ENCODE measurements around the gene TSPEAR.

Gene TSPEAR

DNA sequence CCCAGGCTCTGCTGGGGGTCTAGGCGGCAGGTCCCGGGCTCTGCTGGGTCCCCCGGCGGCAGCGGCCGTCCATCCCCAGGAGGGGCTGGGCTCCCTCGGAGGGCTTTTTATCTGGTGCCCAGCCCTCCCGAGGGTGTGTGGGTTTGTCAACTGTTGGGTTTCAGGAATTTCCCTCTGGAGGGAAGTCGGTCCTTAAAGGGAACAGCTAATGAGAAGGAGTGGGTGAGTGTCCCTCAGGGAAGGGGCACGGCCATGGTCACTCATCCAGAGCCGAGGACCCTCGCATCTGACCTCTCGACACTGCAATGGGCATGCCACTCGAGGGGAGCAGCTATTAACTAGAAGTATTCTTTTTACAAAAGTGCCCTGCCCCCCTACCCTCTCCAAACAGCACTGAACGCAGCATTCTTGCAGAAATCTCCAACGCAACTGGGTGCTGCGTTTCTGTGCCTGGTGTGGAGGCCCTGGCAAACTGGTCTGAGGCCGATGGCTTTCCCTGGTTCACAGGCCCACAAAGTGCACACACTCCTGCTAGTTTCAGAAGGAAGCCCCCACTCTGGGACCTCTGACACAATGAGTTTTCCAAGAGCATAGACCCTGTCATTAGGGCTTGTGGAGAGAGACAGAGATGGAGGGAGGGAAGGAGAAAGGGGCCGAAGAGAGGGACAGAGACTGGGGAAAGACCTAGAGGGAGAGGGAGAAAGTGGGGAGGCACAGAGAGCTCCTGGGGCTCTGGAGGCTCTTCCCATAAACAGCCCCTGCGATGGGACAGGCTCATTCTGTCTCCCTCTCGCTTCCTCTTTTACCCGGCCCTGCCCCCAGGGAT, 1.0 kb upstream of the TSPEAR start:
- H3K36me3 ChIP-seq = no peaks in the 10 kb centered on the region
- TF ChIP-seq, protein P1, sequence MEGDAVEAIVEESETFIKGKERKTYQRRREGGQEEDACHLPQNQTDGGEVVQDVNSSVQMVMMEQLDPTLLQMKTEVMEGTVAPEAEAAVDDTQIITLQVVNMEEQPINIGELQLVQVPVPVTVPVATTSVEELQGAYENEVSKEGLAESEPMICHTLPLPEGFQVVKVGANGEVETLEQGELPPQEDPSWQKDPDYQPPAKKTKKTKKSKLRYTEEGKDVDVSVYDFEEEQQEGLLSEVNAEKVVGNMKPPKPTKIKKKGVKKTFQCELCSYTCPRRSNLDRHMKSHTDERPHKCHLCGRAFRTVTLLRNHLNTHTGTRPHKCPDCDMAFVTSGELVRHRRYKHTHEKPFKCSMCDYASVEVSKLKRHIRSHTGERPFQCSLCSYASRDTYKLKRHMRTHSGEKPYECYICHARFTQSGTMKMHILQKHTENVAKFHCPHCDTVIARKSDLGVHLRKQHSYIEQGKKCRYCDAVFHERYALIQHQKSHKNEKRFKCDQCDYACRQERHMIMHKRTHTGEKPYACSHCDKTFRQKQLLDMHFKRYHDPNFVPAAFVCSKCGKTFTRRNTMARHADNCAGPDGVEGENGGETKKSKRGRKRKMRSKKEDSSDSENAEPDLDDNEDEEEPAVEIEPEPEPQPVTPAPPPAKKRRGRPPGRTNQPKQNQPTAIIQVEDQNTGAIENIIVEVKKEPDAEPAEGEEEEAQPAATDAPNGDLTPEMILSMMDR (IDR thresholded peaks at IDR 0.05) = no peak
- H3K4me1 ChIP-seq (ENCODE audit: control insufficient read depth in 1 of 2, insufficient read depth in 1 of 2, low read depth in 1 of 2, low read length in 1 of 2) = no peaks in the 10 kb centered on the region
- no peak overlapping the region for H3K27ac ChIP-seq
- H3K9me3 ChIP-seq = no peaks in the 10 kb centered on the region
- no peak overlapping the region for H3K4me3 ChIP-seq (ENCODE audit: low read depth in 1 of 2, low read length in 1 of 2)
- H3K27me3 ChIP-seq = peaks cover 100% of the 10 kb centered on the region

DNA sequence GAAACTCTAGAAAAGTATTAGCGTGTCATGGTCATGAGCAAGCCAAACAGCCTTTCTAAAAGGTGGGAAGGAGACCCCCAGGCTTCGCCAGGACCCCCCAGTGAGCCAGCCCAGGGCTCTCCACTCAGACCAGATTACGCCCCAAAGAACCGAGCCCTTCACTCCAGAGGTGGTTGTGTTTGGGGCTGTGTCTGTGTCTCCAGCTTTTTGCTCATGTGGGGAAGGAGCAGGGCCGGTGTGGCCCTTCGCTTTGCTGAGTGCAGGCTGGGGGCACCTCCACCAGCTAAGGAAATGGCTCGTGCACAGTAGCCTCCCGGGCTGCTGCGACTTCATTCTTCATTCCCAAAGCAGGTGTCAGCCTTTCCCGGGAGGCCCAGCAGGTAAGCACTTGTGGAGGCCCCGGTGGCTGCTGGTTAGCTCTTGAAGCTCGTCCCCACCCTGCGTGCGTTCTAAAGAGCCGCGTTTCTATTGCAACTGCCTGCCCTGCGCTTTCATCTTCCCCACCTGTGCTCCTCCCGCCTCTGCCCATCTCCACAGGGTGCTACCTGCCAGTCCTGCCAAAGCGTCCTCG, 531 bp downstream of the TSPEAR start:
- H3K36me3 ChIP-seq = no peaks in the 10 kb centered on the region
- H3K4me3 ChIP-seq (ENCODE audit: low read depth in 1 of 2, low read length in 1 of 2) = no peak overlapping the region
- no peaks in the 10 kb centered on the region for H3K4me1 ChIP-seq (ENCODE audit: control insufficient read depth in 1 of 2, insufficient read depth in 1 of 2, low read depth in 1 of 2, low read length in 1 of 2)
- peaks cover 100% of the 10 kb centered on the region for H3K27me3 ChIP-seq
- TF ChIP-seq, protein P1 (IDR thresholded peaks at IDR 0.05) = no peak
- no peak overlapping the region for H3K27ac ChIP-seq
- no peaks in the 10 kb centered on the region for H3K9me3 ChIP-seq

DNA sequence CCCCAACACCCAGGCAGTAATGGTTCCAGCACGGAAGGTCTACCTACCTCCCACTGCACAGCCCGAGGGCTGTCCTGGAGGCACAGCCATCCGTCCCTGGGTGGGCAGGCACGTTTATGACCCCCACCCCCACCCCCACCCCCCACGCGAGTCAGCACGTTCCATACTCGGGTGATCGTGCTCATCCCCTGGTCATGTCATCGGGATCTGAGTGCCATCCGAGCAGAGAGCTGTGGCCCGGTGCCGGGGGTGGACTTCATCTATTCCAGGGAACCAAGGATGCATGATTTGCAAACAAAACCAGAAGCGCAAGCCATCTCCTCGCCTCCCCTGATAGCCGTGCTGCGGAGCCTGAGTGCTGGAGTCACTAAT, 1.1 kb downstream of the TSPEAR start:
- Histone ChIP-seq H3K4me1 (ENCODE audit: control insufficient read depth in 1 of 2, insufficient read depth in 1 of 2, low read depth in 1 of 2, low read length in 1 of 2) (no peaks in the 10 kb centered on the region), H3K27ac (no peak overlapping the region), H3K9me3 (no peaks in the 10 kb centered on the region), H3K27me3 (peaks cover 100% of the 10 kb centered on the region), H3K36me3 (no peaks in the 10 kb centered on the region), H3K4me3 (ENCODE audit: low read depth in 1 of 2, low read length in 1 of 2) (no peak overlapping the region)
- TF ChIP-seq, protein P1 (IDR thresholded peaks at IDR 0.05) = no peak

DNA sequence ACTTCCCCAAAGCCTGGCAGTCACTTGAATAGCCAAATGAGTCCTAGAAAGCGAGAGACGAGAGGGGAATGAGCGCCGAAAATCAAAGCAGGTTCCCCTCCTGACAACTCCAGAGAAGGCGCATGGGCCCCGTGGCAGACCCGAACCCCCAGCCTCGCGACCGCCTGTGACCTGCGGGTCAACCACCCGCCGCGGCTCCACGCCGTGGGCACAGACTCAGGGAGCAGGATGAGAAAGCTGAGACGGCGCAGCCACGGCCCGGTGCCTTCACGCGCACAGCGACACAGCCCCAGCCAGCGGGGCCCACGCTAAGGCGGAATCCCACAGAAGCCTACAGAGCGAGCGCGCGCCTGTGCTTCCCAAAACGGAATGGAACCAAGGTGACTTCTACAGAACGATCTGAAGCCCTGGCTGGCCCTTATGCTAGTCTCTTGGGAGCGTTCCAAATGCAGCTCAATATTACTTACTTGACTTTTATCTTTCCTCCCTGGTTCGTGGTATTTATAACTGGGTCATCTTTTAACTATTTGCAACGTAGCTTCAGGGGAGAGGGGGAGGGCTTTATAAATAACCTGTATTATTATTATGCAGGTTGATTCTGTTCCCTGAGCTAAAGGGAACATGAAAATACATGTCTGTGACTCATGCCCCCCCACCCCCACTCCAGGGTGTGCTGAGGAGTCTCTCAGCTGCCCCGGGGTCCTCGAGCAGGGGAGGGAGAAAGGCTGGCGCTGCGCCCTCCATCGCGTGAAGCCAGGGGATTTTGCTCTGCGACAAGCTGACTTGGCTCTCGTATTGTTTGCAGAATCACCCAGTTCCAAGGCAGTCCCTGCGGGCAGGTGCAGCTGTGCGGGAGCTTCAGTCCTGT, 1.7 kb downstream of the TSPEAR start:
- Histone ChIP-seq H3K27ac (no peak overlapping the region), H3K4me1 (ENCODE audit: control insufficient read depth in 1 of 2, insufficient read depth in 1 of 2, low read depth in 1 of 2, low read length in 1 of 2) (no peaks in the 10 kb centered on the region), H3K36me3 (no peaks in the 10 kb centered on the region), H3K9me3 (no peaks in the 10 kb centered on the region), H3K4me3 (ENCODE audit: low read depth in 1 of 2, low read length in 1 of 2) (no peak overlapping the region), H3K27me3 (peaks cover 100% of the 10 kb centered on the region)
- TF ChIP-seq, protein P1 (IDR thresholded peaks at IDR 0.05) = no peak

DNA sequence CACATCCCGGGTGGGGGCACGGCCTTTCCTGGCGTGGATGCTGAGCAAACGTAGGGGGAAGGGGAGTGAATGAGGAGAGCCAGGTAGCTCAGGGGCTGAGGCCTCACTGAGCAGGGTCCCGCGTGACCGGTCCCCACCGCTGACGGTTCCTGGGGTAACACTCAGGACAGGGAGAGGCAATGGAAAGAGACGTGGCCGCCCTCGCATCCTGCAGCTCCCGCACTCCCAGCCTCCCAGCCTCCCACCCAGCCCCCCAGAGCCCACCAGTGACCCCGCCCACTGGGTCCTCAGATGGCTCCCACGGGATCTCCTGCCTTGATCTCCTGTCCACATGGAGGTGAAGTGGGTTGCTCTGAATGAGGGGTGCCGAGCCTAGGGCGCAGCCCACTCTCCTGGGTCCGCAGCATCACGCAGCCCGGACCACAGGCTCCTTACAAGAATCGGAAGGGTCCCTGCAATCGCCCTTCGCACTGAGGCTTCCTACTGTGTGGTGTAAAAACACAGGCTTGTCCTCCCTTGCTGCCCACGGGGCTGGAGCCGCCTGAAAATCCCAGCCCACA, 2.4 kb downstream of the TSPEAR start:
- Histone ChIP-seq H3K9me3 (no peaks in the 10 kb centered on the region), H3K27ac (no peak overlapping the region), H3K36me3 (no peaks in the 10 kb centered on the region), H3K4me1 (ENCODE audit: control insufficient read depth in 1 of 2, insufficient read depth in 1 of 2, low read depth in 1 of 2, low read length in 1 of 2) (no peaks in the 10 kb centered on the region), H3K27me3 (peaks cover 100% of the 10 kb centered on the region), H3K4me3 (ENCODE audit: low read depth in 1 of 2, low read length in 1 of 2) (no peak overlapping the region)
- TF ChIP-seq, protein P1 (IDR thresholded peaks at IDR 0.05) = no peak

Data from neutrophil (primary cell).